Measurements from ENCODE around the gene TMEM233.

DNA sequence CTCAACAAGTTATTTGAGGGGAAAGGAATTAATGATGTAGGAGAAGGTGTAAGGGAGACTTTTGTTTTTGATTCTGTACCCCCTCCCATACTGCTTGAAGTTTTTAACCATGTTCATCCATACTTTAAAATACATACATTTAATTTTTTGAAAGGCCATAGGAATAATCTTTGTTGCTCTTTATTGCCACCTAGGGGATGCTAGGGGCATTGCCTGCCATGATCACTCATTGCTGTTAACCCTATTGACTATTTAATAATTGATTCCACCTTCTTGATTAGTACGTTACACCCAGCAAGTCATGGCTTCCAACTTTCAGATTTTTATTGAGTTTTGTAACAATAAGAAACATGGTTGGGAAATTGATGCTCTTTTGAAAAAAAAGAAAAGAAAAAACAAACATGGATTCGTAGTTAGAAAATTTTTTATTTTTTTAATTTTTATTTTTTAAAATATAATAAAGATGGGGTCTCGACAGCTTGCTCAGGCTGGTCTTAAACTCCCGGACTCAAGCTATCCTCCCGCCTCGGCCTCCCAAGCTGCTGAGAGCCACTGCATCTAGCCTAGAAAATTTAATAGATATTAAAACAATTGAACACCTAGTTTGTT, 65.8 kb downstream of the TMEM233 start:
- TF ChIP-seq EZH2 (IDR thresholded peaks at IDR 0.05; ENCODE audit: borderline replicate concordance, control insufficient read depth, low read depth, low read length) (no peak), POLR2A (IDR thresholded peaks at IDR 0.05; ENCODE audit: low read depth, low read length) (no peak), CBX5 (IDR thresholded peaks at IDR 0.05; ENCODE audit: low read depth) (no peak), REST (IDR thresholded peaks at IDR 0.05; ENCODE audit: low read depth, low read length) (no peak), CREB1 (IDR thresholded peaks at IDR 0.05; ENCODE audit: low read depth) (no peak), POLR2AphosphoS5 (IDR thresholded peaks at IDR 0.05; ENCODE audit: low read length) (no peak)

Measured in GM12878 (cell line).